Islet precursor cell (in vitro differentiated cells): ENCODE measurements around the gene ADAMTS20.

ENCODE experiments used
- DNase-seq: peaks from one replicate; pipeline ENCODE4 v3.0.0-alpha.2; 2018

ADAMTS20 gene

GRCh38 chr12:43312991-43313505, 239.0 kb downstream of the ADAMTS20 start:
- no peak for DNase-seq

GRCh38 chr12:43310596-43310995, 241.4 kb downstream of the ADAMTS20 start:
- DNase-seq = no peak

- DNase-seq = no peak
These were observed 242.0 kb downstream of the ADAMTS20 start for GRCh38 chr12:43309959-43310358.

- DNase-seq = no peak
These were observed 243.2 kb downstream of the ADAMTS20 start for GRCh38 chr12:43308776-43309175.

GRCh38 chr12:43307126-43307525, 244.9 kb downstream of the ADAMTS20 start:
- DNase-seq = no peak

- no peak for DNase-seq
These were observed 245.9 kb downstream of the ADAMTS20 start for GRCh38 chr12:43306066-43306465.

- DNase-seq = no peak
These were observed 246.9 kb downstream of the ADAMTS20 start for GRCh38 chr12:43305065-43305464.
